H9 (cell line): ENCODE data around the gene NFATC1. TPM values are rescaled to one million over a fixed set of nuclear protein-coding genes. Genes with fewer than 3 reads are reported as not detected.

Experiments used
- DNase-seq: peaks from one replicate; pipeline ENCODE4 v3.0.0-alpha.2; 2017
- H2AFZ ChIP-seq: one replicate; pipeline ENCODE4 v1.6.1; 2013; ENCODE audit warnings: mild to moderate bottlenecking, low read length, control low read depth, moderate library complexity
- H2AK5ac ChIP-seq: 2 replicates; pipeline ENCODE4 v1.6.1; 2013; ENCODE audit warnings: low read length, control low read depth, mixed read lengths; ENCODE audit not compliant: insufficient read length
- H2BK120ac ChIP-seq: one replicate; pipeline ENCODE4 v1.6.1; 2013; ENCODE audit warnings: low read depth, mild to moderate bottlenecking, low read length, control low read depth, inconsistent platforms; ENCODE audit not compliant: poor library complexity, severe bottlenecking
- H2BK12ac ChIP-seq: 2 replicates; pipeline ENCODE4 v1.6.1; 2013; ENCODE audit warnings: low read length, control low read depth, mixed read lengths, low read depth; ENCODE audit not compliant: insufficient read length
- H2BK15ac ChIP-seq: 2 replicates; pipeline ENCODE4 v1.6.1; 2013; ENCODE audit warnings: low read depth, low read length, control low read depth
- H2BK20ac ChIP-seq: one replicate; pipeline ENCODE4 v1.6.1; 2013; ENCODE audit warnings: low read depth, mild to moderate bottlenecking, low read length, control low read depth, inconsistent platforms; ENCODE audit not compliant: poor library complexity, severe bottlenecking
- H2BK5ac ChIP-seq: 2 replicates; pipeline ENCODE4 v1.6.1; 2013; ENCODE audit warnings: low read length, control low read depth, mixed read lengths; ENCODE audit not compliant: insufficient read length
- H3K14ac ChIP-seq: 2 replicates; pipeline ENCODE4 v1.6.1; 2013; ENCODE audit warnings: low read length, control low read depth; ENCODE audit not compliant: insufficient read depth
- H3K18ac ChIP-seq: 2 replicates; pipeline ENCODE4 v1.6.1; 2013; ENCODE audit warnings: low read depth, mild to moderate bottlenecking, mixed read lengths, low read length, control low read depth; ENCODE audit not compliant: insufficient read length
- H3K23ac ChIP-seq: 2 replicates; pipeline ENCODE4 v1.6.1; 2013; ENCODE audit warnings: low read length, control low read depth, mixed read lengths, low read depth; ENCODE audit not compliant: insufficient read length
- H3K23me2 ChIP-seq: 2 replicates; pipeline ENCODE4 v1.6.1; 2013; ENCODE audit warnings: low read depth, mild to moderate bottlenecking, mixed read lengths, low read length, control low read depth; ENCODE audit not compliant: insufficient read length, poor library complexity, severe bottlenecking
- H3K27ac ChIP-seq: 2 replicates; pipeline ENCODE4 v1.5.1; 2013; ENCODE audit warnings: low read length, control low read depth, mixed read lengths, low read depth; ENCODE audit not compliant: insufficient read length
- H3K27me3 ChIP-seq: 2 replicates; pipeline ENCODE4 v1.6.1; 2013; ENCODE audit warnings: low read length, control low read depth, inconsistent platforms; ENCODE audit not compliant: insufficient read depth
- H3K4ac ChIP-seq: 2 replicates; pipeline ENCODE4 v1.6.1; 2013; ENCODE audit warnings: low read depth, mild to moderate bottlenecking, control low read depth, inconsistent platforms, low read length, moderate library complexity
- H3K4me1 ChIP-seq: 2 replicates; pipeline ENCODE4 v1.6.1; 2013; ENCODE audit warnings: low read length, control low read depth, inconsistent platforms; ENCODE audit not compliant: insufficient read depth
- H3K4me2 ChIP-seq: 2 replicates; pipeline ENCODE4 v1.6.1; 2013; ENCODE audit warnings: low read length, control low read depth, mixed read lengths; ENCODE audit not compliant: insufficient read length, insufficient read depth
- H3K56ac ChIP-seq: 2 replicates; pipeline ENCODE4 v1.6.1; 2013; ENCODE audit warnings: low read depth, mild to moderate bottlenecking, mixed read lengths, low read length, control low read depth; ENCODE audit not compliant: insufficient read length
- H3K79me1 ChIP-seq: 2 replicates; pipeline ENCODE4 v1.6.1; 2013; ENCODE audit warnings: low read depth, mild to moderate bottlenecking, moderate library complexity, low read length, control low read depth, inconsistent platforms; ENCODE audit not compliant: insufficient read depth, poor library complexity, severe bottlenecking
- H3K79me2 ChIP-seq: 2 replicates; pipeline ENCODE4 v1.6.1; 2013; ENCODE audit warnings: low read length, control low read depth, inconsistent platforms; ENCODE audit not compliant: insufficient read depth
- H3K9ac ChIP-seq: 2 replicates; pipeline ENCODE4 v1.6.1; 2013; ENCODE audit warnings: low read length, control low read depth, mixed read lengths; ENCODE audit not compliant: insufficient read length; ENCODE audit errors: extremely low read depth
- H3K9me3 ChIP-seq: one replicate; pipeline ENCODE4 v1.6.1; 2013; ENCODE audit warnings: low read depth, low read length, inconsistent platforms; ENCODE audit not compliant: control insufficient read depth
- H3T11ph ChIP-seq: one replicate; pipeline ENCODE4 v1.6.1; 2013; ENCODE audit warnings: mild to moderate bottlenecking, low read length, control low read depth, inconsistent platforms
- H4K20me1 ChIP-seq: one replicate; pipeline ENCODE4 v1.6.1; 2013; ENCODE audit not compliant: control insufficient read depth, insufficient read length, insufficient read depth
- H4K5ac ChIP-seq: 2 replicates; pipeline ENCODE4 v1.6.1; 2013; ENCODE audit warnings: low read depth, mild to moderate bottlenecking, mixed read lengths, low read length, control low read depth; ENCODE audit not compliant: insufficient read length
- H4K8ac ChIP-seq: replicated peaks from 2 replicates; pipeline ENCODE4 v1.6.1; 2013; ENCODE audit warnings: low read length, control low read depth, mixed read lengths, low read depth; ENCODE audit not compliant: insufficient read length
- H4K91ac ChIP-seq: 2 replicates; pipeline ENCODE4 v1.6.1; 2013; ENCODE audit warnings: low read depth, mild to moderate bottlenecking, moderate library complexity, mixed read lengths, low read length, control low read depth; ENCODE audit not compliant: insufficient read length
- H3K27ac Mint-ChIP-seq, 3 experiments: 2 replicates in 2 of 3; 3 replicates in 1 of 3; pipeline ENCODE4 v1.8.0; 2020 to 2021; ENCODE audit warnings: mixed read lengths in 3 of 3, mild to moderate bottlenecking in 1 of 3, moderate library complexity in 1 of 3
- H3K27me3 Mint-ChIP-seq: 2 replicates; pipeline ENCODE4 v1.8.0; 2021; ENCODE audit warnings: low read depth, mild to moderate bottlenecking, moderate library complexity, mixed read lengths
- H3K36me3 Mint-ChIP-seq, 3 experiments: 2 replicates in 2 of 3; 3 replicates in 1 of 3; pipeline ENCODE4 v1.8.0; 2020 to 2021; ENCODE audit warnings: low read depth in 3 of 3, mixed read lengths in 3 of 3; ENCODE audit not compliant: insufficient read depth in 1 of 3
- H3K4me1 Mint-ChIP-seq, 2 experiments: 2 replicates each; pipeline ENCODE4 v1.8.0; 2020; ENCODE audit warnings: mixed read lengths in 2 of 2
- H3K4me3 Mint-ChIP-seq, 2 experiments: 2 replicates in 1 of 2; 3 replicates in 1 of 2; pipeline ENCODE4 v1.8.0; 2020 to 2021; ENCODE audit warnings: mild to moderate bottlenecking in 2 of 2, mixed read lengths in 2 of 2, moderate library complexity in 1 of 2
- H3K9me3 Mint-ChIP-seq, 2 experiments: 2 replicates in 1 of 2; 3 replicates in 1 of 2; pipeline ENCODE4 v1.8.0; 2020; ENCODE audit warnings: mild to moderate bottlenecking in 2 of 2, mixed read lengths in 2 of 2, moderate library complexity in 1 of 2
- WGBS: extraction: QIAGEN DNeasy Blood & Tissue Kit; methylation state at CpG from one replicate; pipeline ENCODE4 v1.1.7; 2013; ENCODE audit warnings: missing lambda C conversion rate, low lambda C conversion rate, mixed read lengths; ENCODE audit not compliant: insufficient read length; ENCODE audit errors: extremely low coverage; 5-methylcytosine and 5-hydroxymethylcytosine counted together
- total RNA-seq: library from RNA; stranded (reverse); gene quantifications from 2 replicates; pipeline ENCODE4 v1.2.1, GENCODE V29; 2021
- TF ChIP-seq, protein P1 (sequence below): fragments of 200-600 bp; sonication (generic); conservative IDR thresholded peaks from 3 replicates; pipeline ENCODE4 v1.8.0; 2021; ENCODE audit warnings: antibody characterized with exemption, mild to moderate bottlenecking

NFATC1 gene
- total RNA-seq, 1 experiment from 2014 or later = 5.5 TPM

DNA sequence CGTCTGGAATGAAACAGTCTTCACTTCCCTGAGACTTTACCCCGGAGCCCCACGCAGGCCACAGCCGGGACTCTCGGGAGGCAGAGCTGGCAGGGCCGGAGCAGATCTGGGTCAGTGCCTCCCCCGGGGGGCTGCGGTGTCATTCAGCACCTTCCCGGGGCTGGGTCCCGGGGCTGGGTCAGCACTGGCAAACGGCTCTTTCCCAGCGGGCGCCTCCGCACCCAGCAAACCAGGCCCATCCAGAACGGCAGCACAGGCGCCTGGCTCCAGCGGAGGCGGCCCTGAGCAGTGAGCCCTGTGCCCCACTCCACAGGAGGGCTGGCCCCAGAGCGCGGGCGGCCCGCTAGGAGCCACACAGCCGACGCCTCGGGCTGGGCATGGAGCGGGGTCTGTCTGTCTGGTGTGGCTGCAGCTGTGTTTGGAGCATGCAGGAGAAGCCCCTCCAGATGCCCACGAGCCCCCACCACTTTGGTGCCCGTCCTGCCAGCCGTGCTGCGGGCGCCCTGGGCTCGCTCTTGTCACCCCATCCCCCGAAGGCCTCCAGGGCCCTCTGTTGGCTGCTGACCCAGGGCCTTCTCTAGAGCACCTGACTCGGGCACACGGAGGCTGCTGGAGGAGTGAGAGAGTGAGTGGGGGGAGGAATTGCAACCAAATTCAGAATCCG is 151.8 kb downstream of the NFATC1 start:
- no peaks in the 10 kb centered on the region for H3K79me1 ChIP-seq
- H3K27ac ChIP-seq = no peak overlapping the region
- no peaks in the 10 kb centered on the region for H4K20me1 ChIP-seq
- no peaks in the 10 kb centered on the region for H3K27me3 ChIP-seq
- Mint-ChIP-seq H3K9me3 (peaks cover 4 to 5% of the 10 kb centered on the region in 2 experiments; a peak in 3 of 5 replicates), H3K27me3 (peaks cover 2% of the 10 kb centered on the region; the same call in 1 of the 2 replicates), H3K36me3 (no peaks in the 10 kb centered on the region), H3K4me1 (no peaks in the 10 kb centered on the region), H3K4me3 (no peak overlapping the region), H3K27ac (no peak overlapping the region)
- no peak overlapping the region for H3K56ac ChIP-seq
- no peaks in the 10 kb centered on the region for H3K23me2 ChIP-seq
- H3K4ac ChIP-seq = no peak overlapping the region
- no peak overlapping the region for H2AK5ac ChIP-seq
- no peaks in the 10 kb centered on the region for H3K79me2 ChIP-seq
- no CpG with 5 or more reads among the region's 36 CpGs for WGBS
- H2BK5ac ChIP-seq = no peak overlapping the region
- no peaks in the 10 kb centered on the region for H3K4me1 ChIP-seq
- no peak overlapping the region for H4K5ac ChIP-seq
- no peak overlapping the region for H3K4me2 ChIP-seq
- no peak overlapping the region for H3K23ac ChIP-seq
- no peak overlapping the region for H2BK20ac ChIP-seq
- no peak overlapping the region for H2BK15ac ChIP-seq
- H3K9ac ChIP-seq = no peak overlapping the region
- no peak overlapping the region for H2BK12ac ChIP-seq
- H3T11ph ChIP-seq = no peak overlapping the region
- no peak overlapping the region for H2BK120ac ChIP-seq
- TF ChIP-seq, protein P1, sequence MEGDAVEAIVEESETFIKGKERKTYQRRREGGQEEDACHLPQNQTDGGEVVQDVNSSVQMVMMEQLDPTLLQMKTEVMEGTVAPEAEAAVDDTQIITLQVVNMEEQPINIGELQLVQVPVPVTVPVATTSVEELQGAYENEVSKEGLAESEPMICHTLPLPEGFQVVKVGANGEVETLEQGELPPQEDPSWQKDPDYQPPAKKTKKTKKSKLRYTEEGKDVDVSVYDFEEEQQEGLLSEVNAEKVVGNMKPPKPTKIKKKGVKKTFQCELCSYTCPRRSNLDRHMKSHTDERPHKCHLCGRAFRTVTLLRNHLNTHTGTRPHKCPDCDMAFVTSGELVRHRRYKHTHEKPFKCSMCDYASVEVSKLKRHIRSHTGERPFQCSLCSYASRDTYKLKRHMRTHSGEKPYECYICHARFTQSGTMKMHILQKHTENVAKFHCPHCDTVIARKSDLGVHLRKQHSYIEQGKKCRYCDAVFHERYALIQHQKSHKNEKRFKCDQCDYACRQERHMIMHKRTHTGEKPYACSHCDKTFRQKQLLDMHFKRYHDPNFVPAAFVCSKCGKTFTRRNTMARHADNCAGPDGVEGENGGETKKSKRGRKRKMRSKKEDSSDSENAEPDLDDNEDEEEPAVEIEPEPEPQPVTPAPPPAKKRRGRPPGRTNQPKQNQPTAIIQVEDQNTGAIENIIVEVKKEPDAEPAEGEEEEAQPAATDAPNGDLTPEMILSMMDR = no peak
- H2AFZ ChIP-seq = no peak overlapping the region
- H3K18ac ChIP-seq = no peak overlapping the region
- H4K8ac ChIP-seq = no peak overlapping the region
- H3K9me3 ChIP-seq = no peaks in the 10 kb centered on the region
- no peak overlapping the region for H3K14ac ChIP-seq
- DNase-seq = peak; percentile 22
- no peak overlapping the region for H4K91ac ChIP-seq
